Smooth muscle cell (in vitro differentiated cells): ENCODE data around the gene ITPKB. TPM values are rescaled to one million over a fixed set of nuclear protein-coding genes. Genes with fewer than 3 reads are reported as not detected.

Experiments used
- DNase-seq: peaks from one replicate; lab custom pipeline; 2025; ENCODE audit not compliant: unreplicated experiment; lab: John Stamatoyannopoulos, UW
- H2AFZ ChIP-seq: fragments of 200-600 bp; sonication (generic); 2 replicates; pipeline ENCODE4 v1.6.0; 2016; ENCODE audit warnings: antibody characterized with exemption, low read depth, mild to moderate bottlenecking
- H3F3A ChIP-seq: fragments of 200-600 bp; sonication (generic); 2 replicates; pipeline ENCODE4 v1.6.0; 2017; ENCODE audit warnings: antibody characterized with exemption, low read depth
- H3K27ac ChIP-seq: fragments of 200-600 bp; sonication (generic); 2 replicates; pipeline ENCODE4 v1.5.1; 2016; ENCODE audit warnings: low read depth, mild to moderate bottlenecking
- H3K27me3 ChIP-seq: fragments of 200-600 bp; sonication (generic); 2 replicates; pipeline ENCODE4 v1.6.1; 2016; ENCODE audit warnings: low read depth, mild to moderate bottlenecking
- H3K36me3 ChIP-seq: fragments of 200-600 bp; sonication (generic); 2 replicates; pipeline ENCODE4 v1.5.1; 2016; ENCODE audit warnings: low read depth
- H3K4me1 ChIP-seq: fragments of 200-600 bp; sonication (generic); 2 replicates; pipeline ENCODE4 v1.5.1; 2016; ENCODE audit warnings: low read depth
- H3K4me2 ChIP-seq: fragments of 200-600 bp; sonication (generic); 2 replicates; pipeline ENCODE4 v1.6.0; 2016; ENCODE audit warnings: mild to moderate bottlenecking
- H3K4me3 ChIP-seq: fragments of 200-600 bp; sonication (generic); 2 replicates; pipeline ENCODE4 v1.5.1; 2016; ENCODE audit warnings: mild to moderate bottlenecking
- H3K79me2 ChIP-seq: fragments of 200-600 bp; sonication (generic); 2 replicates; pipeline ENCODE4 v1.6.0; 2016; ENCODE audit warnings: low read depth, mild to moderate bottlenecking
- H3K9ac ChIP-seq: fragments of 200-600 bp; sonication (generic); 2 replicates; pipeline ENCODE4 v1.6.0; 2016; ENCODE audit warnings: low read depth
- H3K9me3 ChIP-seq: fragments of 200-600 bp; sonication (generic); replicated peaks from 2 replicates; pipeline ENCODE4 v1.5.1; 2016; ENCODE audit warnings: low read depth
- H4K20me1 ChIP-seq: fragments of 200-600 bp; sonication (generic); 2 replicates; pipeline ENCODE4 v1.6.0; 2016; ENCODE audit warnings: low read depth
- WGBS: methylation state at CpG from one replicate; pipeline ENCODE4 v1.1.7; 2016; ENCODE audit warnings: low lambda C conversion rate; 5-methylcytosine and 5-hydroxymethylcytosine counted together
- polyA plus RNA-seq: library from polyadenylated mRNA; unstranded; fragments of >200 nt; fragmentation: Nextera tagmentation; extraction: Ambion mirVana; gene quantifications from 2 replicates; pipeline ENCODE4 v1.2.1, GENCODE V29; 2016
- total RNA-seq: library from RNA; depleted of rRNA; stranded (reverse); fragments of >200 nt; gene quantifications from 2 replicates; pipeline ENCODE4 v1.2.3, GENCODE V29; 2014
- TF ChIP-seq, protein P1 (sequence below): fragments of 200-600 bp; sonication (generic); IDR thresholded peaks from 2 replicates; pipeline ENCODE4 v1.5.1; 2017; ENCODE audit warnings: borderline replicate concordance, mild to moderate bottlenecking, antibody characterized with exemption; ENCODE audit not compliant: insufficient read depth, poor library complexity, severe bottlenecking

ITPKB gene
- total and polyA plus RNA-seq, 2 experiments from 2014 or later = 8.9 to 11.4 TPM

DNA sequence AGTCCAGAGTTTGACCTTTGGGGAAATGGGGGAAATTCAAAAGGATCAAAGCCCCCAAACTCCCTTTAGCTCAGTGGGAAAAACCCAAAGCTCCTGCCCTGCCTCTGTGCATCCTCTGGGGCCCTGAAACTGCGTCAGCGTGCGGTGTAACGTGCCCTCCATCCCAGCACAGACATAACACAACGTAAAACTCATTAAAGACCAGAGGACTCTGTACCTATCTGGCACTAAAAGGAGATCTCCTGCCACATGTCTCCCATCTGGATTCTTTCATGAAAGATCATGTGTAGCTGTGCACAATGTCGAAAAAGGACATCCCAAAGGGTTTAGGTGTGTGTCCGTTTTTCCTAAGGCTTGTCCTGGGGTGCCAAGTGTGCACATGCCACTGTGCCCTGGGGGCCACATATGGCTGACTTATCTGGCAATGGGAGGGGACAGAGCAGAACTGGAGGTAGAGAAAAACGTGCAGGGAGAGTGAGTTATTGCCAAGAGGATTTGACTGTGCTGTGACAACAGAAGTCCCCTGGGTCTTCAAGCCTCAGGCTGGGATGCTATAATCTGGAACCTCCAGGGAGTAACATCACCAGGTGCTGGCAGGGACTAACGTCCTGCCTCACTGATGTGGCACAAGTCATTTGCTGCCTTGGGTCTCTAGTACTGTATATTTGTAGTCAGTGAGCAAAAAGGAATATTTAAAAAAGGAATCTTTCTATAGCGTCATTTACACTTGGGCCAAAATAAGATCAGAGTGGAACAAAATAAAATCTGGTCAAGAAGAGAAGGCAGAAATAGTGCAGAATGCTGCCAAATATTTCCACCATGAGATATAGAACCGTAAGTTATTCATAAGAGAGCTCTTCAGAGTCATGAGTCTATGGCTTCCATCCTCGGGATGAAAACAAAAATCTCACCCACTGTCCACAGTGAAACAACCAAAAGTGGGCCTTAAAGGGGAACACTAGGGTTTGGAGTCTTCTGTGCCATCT is 52.3 kb downstream of the ITPKB start:
- Histone ChIP-seq H3K9ac (no peak overlapping the region), H3F3A (peaks cover 4% of the 10 kb centered on the region), H3K79me2 (peaks cover 15% of the 10 kb centered on the region), H3K36me3 (no peaks in the 10 kb centered on the region), H3K4me1 (peaks cover 8% of the 10 kb centered on the region), H3K27ac (no peak overlapping the region), H2AFZ (no peak overlapping the region), H3K4me2 (no peak overlapping the region), H3K4me3 (no peak overlapping the region), H3K9me3 (no peaks in the 10 kb centered on the region), H3K27me3 (no peaks in the 10 kb centered on the region), H4K20me1 (no peaks in the 10 kb centered on the region)
- DNase-seq = no peak
- TF ChIP-seq, protein P1, sequence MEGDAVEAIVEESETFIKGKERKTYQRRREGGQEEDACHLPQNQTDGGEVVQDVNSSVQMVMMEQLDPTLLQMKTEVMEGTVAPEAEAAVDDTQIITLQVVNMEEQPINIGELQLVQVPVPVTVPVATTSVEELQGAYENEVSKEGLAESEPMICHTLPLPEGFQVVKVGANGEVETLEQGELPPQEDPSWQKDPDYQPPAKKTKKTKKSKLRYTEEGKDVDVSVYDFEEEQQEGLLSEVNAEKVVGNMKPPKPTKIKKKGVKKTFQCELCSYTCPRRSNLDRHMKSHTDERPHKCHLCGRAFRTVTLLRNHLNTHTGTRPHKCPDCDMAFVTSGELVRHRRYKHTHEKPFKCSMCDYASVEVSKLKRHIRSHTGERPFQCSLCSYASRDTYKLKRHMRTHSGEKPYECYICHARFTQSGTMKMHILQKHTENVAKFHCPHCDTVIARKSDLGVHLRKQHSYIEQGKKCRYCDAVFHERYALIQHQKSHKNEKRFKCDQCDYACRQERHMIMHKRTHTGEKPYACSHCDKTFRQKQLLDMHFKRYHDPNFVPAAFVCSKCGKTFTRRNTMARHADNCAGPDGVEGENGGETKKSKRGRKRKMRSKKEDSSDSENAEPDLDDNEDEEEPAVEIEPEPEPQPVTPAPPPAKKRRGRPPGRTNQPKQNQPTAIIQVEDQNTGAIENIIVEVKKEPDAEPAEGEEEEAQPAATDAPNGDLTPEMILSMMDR = no peak
- WGBS = 90% methylated on average over 12 of the region's 12 CpGs

DNA sequence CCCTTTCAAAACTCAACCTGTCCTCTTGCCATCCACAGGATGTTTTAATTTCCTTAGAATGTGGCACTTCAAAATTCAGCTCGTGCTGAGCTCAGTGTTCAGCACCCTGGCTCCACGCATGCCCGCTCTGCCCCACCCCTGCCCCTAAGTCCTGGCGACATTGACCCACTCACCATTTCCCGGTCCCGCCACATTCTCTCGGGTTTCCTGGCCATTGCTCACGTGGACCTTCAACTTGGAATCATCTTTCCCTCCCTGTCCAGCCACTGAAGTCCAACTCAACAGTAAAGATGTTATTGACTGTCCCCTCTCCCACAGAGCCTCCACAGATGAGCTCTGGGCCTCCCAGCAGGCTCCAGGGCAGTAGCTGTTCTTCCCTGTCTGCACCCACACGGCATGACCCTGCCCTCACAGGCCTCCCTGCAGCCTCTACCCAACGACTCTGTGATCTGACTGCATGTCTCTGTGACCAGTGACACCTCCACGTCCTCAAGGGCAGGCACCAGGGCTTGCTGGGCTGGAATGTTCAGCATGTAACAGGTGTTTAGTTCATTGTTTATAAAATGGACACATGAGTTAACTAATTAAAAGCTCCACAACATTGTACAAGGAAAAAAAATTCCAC is 53.8 kb downstream of the ITPKB start:
- peaks cover 15% of the 10 kb centered on the region for H3K79me2 ChIP-seq
- no peak overlapping the region for H3K4me3 ChIP-seq
- no peaks in the 10 kb centered on the region for H3K36me3 ChIP-seq
- no peaks in the 10 kb centered on the region for H3K27me3 ChIP-seq
- no peak overlapping the region for H3K9ac ChIP-seq
- no peak overlapping the region for H2AFZ ChIP-seq
- WGBS = 91% methylated on average over 11 of the region's 11 CpGs
- H3K4me1 ChIP-seq = peaks cover 16% of the 10 kb centered on the region
- H4K20me1 ChIP-seq = no peaks in the 10 kb centered on the region
- H3F3A ChIP-seq = no peaks in the 10 kb centered on the region
- no peak for DNase-seq
- no peak overlapping the region for H3K27ac ChIP-seq
- no peak overlapping the region for H3K4me2 ChIP-seq
- TF ChIP-seq, protein P1 = no peak
- H3K9me3 ChIP-seq = no peaks in the 10 kb centered on the region

DNA sequence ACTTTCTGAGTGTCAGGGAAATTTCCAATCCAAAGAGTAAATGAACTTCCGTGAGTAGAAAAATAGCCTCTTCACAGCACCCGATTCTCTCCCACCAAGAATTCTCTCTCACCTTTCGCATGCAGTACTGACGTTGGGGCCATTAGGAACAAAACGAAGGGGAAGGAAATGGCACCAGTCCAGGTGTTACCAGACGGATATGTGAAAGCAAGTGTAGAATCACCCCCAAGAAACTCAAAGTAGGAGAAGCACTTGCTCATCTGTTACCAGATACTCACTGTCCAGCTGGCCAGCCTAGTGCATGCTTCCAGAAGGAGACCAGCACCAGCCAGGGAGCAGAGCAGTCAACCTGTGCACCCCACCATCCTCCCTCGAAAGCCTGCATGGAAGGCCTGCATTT is 55.1 kb downstream of the ITPKB start:
- H3K36me3 ChIP-seq = no peaks in the 10 kb centered on the region
- no peak overlapping the region for H3K9ac ChIP-seq
- H2AFZ ChIP-seq = no peak overlapping the region
- H3K27me3 ChIP-seq = no peaks in the 10 kb centered on the region
- H3K4me3 ChIP-seq = no peak overlapping the region
- WGBS = 94% methylated on average over 7 of the region's 7 CpGs
- no peaks in the 10 kb centered on the region for H4K20me1 ChIP-seq
- no peak for DNase-seq
- H3F3A ChIP-seq = no peaks in the 10 kb centered on the region
- H3K4me1 ChIP-seq = peaks cover 26% of the 10 kb centered on the region
- no peak overlapping the region for H3K27ac ChIP-seq
- H3K79me2 ChIP-seq = peaks cover 12% of the 10 kb centered on the region
- TF ChIP-seq, protein P1 = no peak
- H3K4me2 ChIP-seq = no peak overlapping the region
- no peaks in the 10 kb centered on the region for H3K9me3 ChIP-seq
